Adrenal gland (tissue), 5 donors: ENCODE results near the gene MBOAT7.

ENCODE experiments used
- CTCF ChIP-seq, 6 experiments: fragments of 450-650 bp in 4 of 6; fragments of 200-600 bp in 2 of 6; sonication (generic) in 1 of 6; IDR thresholded peaks; 1 replicate in 5 of 6; 2 replicates in 1 of 6; pipeline versions ENCODE4 v1.5.1 to v1.8.0; 2016 to 2021; ENCODE audit warnings: antibody characterized with exemption in 6 of 6, mild to moderate bottlenecking in 2 of 6, moderate library complexity in 1 of 6
- POLR2A ChIP-seq, 2 donors: fragments of 450-650 bp; IDR thresholded peaks; one replicate each; pipeline ENCODE4 v1.6.1; 2017; ENCODE audit warnings: antibody characterized with exemption in 2 of 2, mild to moderate bottlenecking in 2 of 2, moderate library complexity in 1 of 2
- donor health status: DM: no; HTN: no; CAD: no.

- TF ChIP-seq CTCF (IDR thresholded peaks at IDR 0.05) (no peak), POLR2A (IDR thresholded peaks at IDR 0.05) (no peak)
These were observed 27.5 kb upstream of the MBOAT7 start for GRCh38 chr19:54216869-54217268.
